ENCODE measurements around the gene YWHAG.

DNA sequence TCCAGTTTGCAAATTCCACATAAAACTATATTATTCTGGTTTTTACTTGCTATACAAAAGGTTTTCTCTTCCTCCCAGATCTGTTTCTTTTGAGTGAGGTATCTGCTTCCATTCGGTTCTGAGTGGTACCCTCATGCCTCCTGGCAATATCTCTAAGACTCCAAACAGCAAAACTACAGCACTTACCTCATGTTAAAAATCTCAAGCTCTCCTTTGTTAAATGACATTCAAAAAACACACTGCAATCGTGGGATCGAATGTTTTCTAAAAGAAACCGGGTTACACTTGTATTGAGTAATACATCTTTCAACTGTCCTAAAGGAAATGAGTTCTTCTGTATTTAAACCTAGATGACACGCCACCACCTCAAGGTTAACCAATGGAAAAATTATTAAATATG, 11.1 kb downstream of the YWHAG start:
- TF ChIP-seq, protein P1, sequence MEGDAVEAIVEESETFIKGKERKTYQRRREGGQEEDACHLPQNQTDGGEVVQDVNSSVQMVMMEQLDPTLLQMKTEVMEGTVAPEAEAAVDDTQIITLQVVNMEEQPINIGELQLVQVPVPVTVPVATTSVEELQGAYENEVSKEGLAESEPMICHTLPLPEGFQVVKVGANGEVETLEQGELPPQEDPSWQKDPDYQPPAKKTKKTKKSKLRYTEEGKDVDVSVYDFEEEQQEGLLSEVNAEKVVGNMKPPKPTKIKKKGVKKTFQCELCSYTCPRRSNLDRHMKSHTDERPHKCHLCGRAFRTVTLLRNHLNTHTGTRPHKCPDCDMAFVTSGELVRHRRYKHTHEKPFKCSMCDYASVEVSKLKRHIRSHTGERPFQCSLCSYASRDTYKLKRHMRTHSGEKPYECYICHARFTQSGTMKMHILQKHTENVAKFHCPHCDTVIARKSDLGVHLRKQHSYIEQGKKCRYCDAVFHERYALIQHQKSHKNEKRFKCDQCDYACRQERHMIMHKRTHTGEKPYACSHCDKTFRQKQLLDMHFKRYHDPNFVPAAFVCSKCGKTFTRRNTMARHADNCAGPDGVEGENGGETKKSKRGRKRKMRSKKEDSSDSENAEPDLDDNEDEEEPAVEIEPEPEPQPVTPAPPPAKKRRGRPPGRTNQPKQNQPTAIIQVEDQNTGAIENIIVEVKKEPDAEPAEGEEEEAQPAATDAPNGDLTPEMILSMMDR (conservative IDR thresholded peaks at IDR 0.05; ENCODE audit: low read length), result no peak
- no peak for TF ChIP-seq EZH2phosphoT487 (IDR thresholded peaks at IDR 0.05; ENCODE audit: borderline replicate concordance, low read depth, low read length)
